Measurements from ENCODE around the gene SRP68.
A peak's percentile ranks its signal among the peaks of the same experiment; 100 is the strongest.

Gene SRP68

DNA sequence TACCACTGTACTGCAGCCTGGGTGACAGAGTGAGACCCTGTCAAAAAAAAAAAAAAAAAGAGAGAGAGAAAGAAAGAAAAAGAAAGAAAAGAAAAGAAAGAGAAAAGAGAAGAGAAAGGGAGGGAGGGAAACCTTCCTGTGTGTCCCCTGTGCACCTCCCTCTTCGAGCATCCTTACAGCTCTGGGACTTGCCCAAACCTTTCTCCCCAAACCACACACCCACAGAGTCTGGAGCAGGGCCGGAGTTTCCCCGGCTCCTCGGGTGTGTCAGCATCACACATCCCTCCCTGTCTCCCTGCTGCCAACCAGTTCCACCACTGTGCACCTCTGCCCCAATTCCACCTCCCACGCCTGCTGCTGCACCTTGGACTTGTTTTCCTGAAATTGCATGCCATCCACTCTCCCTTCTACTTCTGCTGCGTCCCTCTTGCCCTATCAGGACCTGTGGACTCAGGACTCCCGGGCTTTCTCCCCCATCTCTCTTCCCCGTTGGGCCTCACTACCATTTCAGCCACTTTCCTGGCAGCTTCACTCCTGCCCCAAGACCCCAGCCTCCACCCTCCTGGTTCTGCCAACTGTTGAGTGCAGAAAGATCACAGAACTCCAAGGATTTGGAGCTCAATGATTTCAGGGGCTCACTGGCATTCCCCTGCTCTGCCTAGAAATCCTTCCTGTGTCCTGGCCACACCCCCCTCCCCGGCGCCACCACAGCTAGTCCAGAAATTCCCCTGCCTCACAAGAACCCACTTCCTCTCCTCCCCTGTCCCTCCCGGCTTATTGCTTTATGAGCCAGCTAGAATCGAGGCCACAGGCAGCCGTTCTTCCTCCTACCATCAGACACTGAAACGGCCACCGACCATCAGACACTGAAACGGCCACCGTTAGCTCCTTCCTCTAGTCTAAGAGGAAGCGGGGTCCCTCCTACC is 75.4 kb downstream of the SRP68 start:
- peak; percentile 36 for DNase-seq (ENCODE audit: low spot score)

- no peak for DNase-seq (ENCODE audit: low spot score)
Observed at GRCh38 chr17:75995385-75995925, 76.9 kb downstream of the SRP68 start.

DNA sequence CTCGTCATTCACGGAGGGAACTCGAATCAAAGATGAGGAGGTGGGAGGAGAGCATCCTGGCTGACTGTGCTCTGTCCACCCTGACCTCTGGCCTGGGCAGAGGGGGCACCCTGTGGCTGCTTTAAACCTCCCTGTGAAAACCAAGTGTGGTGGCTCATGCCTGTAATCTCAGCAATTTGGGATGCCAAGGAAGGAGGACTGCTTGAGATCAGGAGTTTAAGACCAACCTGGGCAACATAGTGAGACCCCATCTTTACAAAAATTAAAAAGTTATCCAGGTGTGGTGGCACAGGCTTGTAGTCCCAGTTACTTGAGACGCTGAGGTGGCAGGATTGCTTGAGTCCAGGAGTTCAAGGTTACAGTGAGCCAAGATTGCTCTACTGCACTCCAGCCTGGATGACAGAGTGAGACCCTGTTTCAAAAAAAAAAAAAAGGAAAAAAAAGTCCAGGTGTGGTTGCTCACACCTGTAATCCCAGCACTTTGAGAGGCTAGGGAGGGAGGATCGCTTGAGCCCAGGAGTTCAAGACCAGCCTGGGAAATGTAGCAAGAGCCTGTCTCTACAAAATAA is 77.4 kb downstream of the SRP68 start:
- no peak for DNase-seq (ENCODE audit: low spot score)

DNA sequence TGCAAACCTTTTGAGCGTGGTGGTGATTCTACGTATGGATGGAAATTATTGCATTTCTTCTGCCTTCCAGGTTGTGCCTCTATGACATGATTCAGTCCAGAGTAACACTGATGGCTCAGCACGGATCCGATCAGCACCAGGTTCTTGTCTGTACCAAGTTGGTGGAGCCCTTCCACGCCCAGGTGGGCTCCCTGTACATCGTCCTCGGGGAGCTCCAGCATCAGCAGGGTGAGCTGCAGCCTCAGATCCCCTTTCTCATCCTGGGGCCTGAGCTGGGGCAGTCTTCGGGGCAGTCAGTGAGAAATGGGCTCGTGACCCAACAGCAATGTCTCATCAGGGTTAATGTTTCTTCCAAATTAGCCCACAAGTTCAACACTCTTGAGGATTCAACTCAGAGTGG is 80.9 kb downstream of the SRP68 start:
- DNase-seq (ENCODE audit: low spot score), result no peak
